Erythroblast (primary cell): ENCODE results near the gene SLFN14.
"Not testable (repeated sequence)": the region's sequence is repeated elsewhere in the genome, so short reads cannot be mapped to it uniquely, and the experiment has no call there.

Experiments
- DNase-seq, 2 experiments: peaks; one replicate each; lab custom pipeline; 2025; lab: John Stamatoyannopoulos, UW
- GATA1 ChIP-seq: IDR thresholded peaks from 2 replicates; pipeline ENCODE4 v1.6.1; 2011; ENCODE audit warnings: low read depth, mild to moderate bottlenecking, control low read depth, low read length, moderate library complexity
- POLR2A ChIP-seq: IDR thresholded peaks from 2 replicates; pipeline ENCODE4 v1.6.1; 2011; ENCODE audit warnings: mild to moderate bottlenecking, low read length

SLFN14 gene

GRCh38 chr17:35523296-35523695 is 37.3 kb downstream of the SLFN14 start:
- no peak for DNase-seq

GRCh38 chr17:35521654-35522256 is 38.9 kb downstream of the SLFN14 start:
- DNase-seq: not testable (repeated sequence)

More at GRCh38 chr17:35523296-35523695, 37.3 kb downstream of the SLFN14 start:
- no peak for TF ChIP-seq POLR2A
- no peak for TF ChIP-seq GATA1

- DNase-seq: no peak
- TF ChIP-seq GATA1 (no peak), POLR2A (no peak)
These were observed 39.5 kb downstream of the SLFN14 start for GRCh38 chr17:35521150-35521549.

- TF ChIP-seq POLR2A: no peak
- no peak for TF ChIP-seq GATA1
- no peak for DNase-seq
These were observed 40.6 kb downstream of the SLFN14 start for GRCh38 chr17:35519906-35520442.

- no peak for TF ChIP-seq GATA1
- no peak for TF ChIP-seq POLR2A
- DNase-seq: no peak
These were observed 41.2 kb downstream of the SLFN14 start for GRCh38 chr17:35519439-35519838.

- not testable (repeated sequence) for DNase-seq
These were observed 42.2 kb downstream of the SLFN14 start for GRCh38 chr17:35518431-35518830.

- DNase-seq: no peak
- TF ChIP-seq POLR2A: no peak
- no peak for TF ChIP-seq GATA1
These were observed 45.6 kb downstream of the SLFN14 start for GRCh38 chr17:35515027-35515426.

- TF ChIP-seq POLR2A (no peak), GATA1 (no peak)
- no peak for DNase-seq
These were observed 46.1 kb downstream of the SLFN14 start for GRCh38 chr17:35514564-35514963.
